Endothelial cell of umbilical vein (primary cell): ENCODE measurements around the gene DOP1A. TPM values are rescaled to one million over a fixed set of nuclear protein-coding genes. Genes with fewer than 3 reads are reported as not detected.

ENCODE experiments used
- BruUV-seq: library from RNA; stranded (reverse); fragments of 400-500 nt; replicated peaks from 2 replicates; lab custom pipeline; 2021; lab: Mats Ljungman, UMichigan
- CTCF ChIA-PET: fragments of 300-600, 350-600 bp; sonication (Branson Sonifier 250); formaldehyde crosslinking; loops from one replicate; lab custom pipeline; 2021; ENCODE audit warnings: antibody characterized with exemption, inconsistent platforms; lab: Charles Lee
- POLR2A ChIA-PET: fragments of 300-600, 350-600 bp; sonication (Branson Sonifier 250); formaldehyde crosslinking; loops from one replicate; lab custom pipeline; 2021; ENCODE audit warnings: antibody characterized with exemption, inconsistent platforms; lab: Charles Lee
- DNase-seq: peaks from one replicate; pipeline ENCODE4 v3.0.0-alpha.2; 2011; ENCODE audit warnings: low read depth, low spot score
- FAIRE-seq: peaks from 2 replicates; lab custom pipeline; 2011; peaks lifted over from hg19 to GRCh38; lab: Jason Lieb, UNC
- H2AFZ ChIP-seq: 2 replicates; pipeline ENCODE4 v1.6.0; 2012; ENCODE audit warnings: low read depth, low read length, control low read depth, inconsistent platforms
- H3K27ac ChIP-seq: 2 replicates; pipeline ENCODE4 v1.5.1; 2011; ENCODE audit warnings: low read depth, mild to moderate bottlenecking, control low read depth, low read length, moderate library complexity; ENCODE audit not compliant: insufficient read depth
- H3K27me3 ChIP-seq, 2 experiments: 2 replicates each; pipeline versions ENCODE4 v1.6.0 to v1.6.1; 2011; ENCODE audit warnings: low read length in 2 of 2, mixed read lengths in 1 of 2; ENCODE audit not compliant: control insufficient read depth in 2 of 2, insufficient read depth in 2 of 2
- H3K36me3 ChIP-seq, 2 experiments: 2 replicates in 1 of 2; 3 replicates in 1 of 2; pipeline ENCODE4 v1.5.1; 2011; ENCODE audit warnings: low read length in 2 of 2, mild to moderate bottlenecking in 1 of 2, moderate library complexity in 1 of 2; ENCODE audit not compliant: control insufficient read depth in 2 of 2, insufficient read depth in 2 of 2; ENCODE audit errors: extremely low read depth in 1 of 2
- H3K4me1 ChIP-seq: 3 replicates; pipeline ENCODE4 v1.5.1; 2011; ENCODE audit warnings: mild to moderate bottlenecking, low read length; ENCODE audit not compliant: control insufficient read depth, insufficient read depth; ENCODE audit errors: extremely low read depth
- H3K4me2 ChIP-seq: 2 replicates; pipeline ENCODE4 v1.6.1; 2011; ENCODE audit warnings: low read length, control low read depth, mixed read lengths; ENCODE audit not compliant: insufficient read depth
- H3K4me3 ChIP-seq, 3 experiments: fragments of 200-600 bp in 1 of 3; sonication (generic), shearing (Covaris generic) in 1 of 3; replicated peaks in 1 of 3; 2 replicates each; pipeline ENCODE4 v1.5.1; 2011 to 2016; ENCODE audit warnings: control low read depth in 3 of 3, low read length in 3 of 3, mild to moderate bottlenecking in 2 of 3, inconsistent platforms in 1 of 3, low read depth in 1 of 3, moderate library complexity in 1 of 3; ENCODE audit not compliant: insufficient read depth in 1 of 3
- H3K79me2 ChIP-seq: 2 replicates; pipeline ENCODE4 v1.6.0; 2012; ENCODE audit warnings: low read length, inconsistent platforms; ENCODE audit not compliant: control insufficient read depth, insufficient read depth
- H3K9ac ChIP-seq: replicated peaks from 2 replicates; pipeline ENCODE3; 2011; ENCODE audit warnings: low read length, control low read depth; ENCODE audit not compliant: insufficient read depth; ENCODE audit errors: extremely low read depth
- H3K9me1 ChIP-seq: replicated peaks from 3 replicates; pipeline ENCODE4 v1.6.0; 2011; ENCODE audit warnings: mild to moderate bottlenecking, low read length; ENCODE audit not compliant: control insufficient read depth, insufficient read depth; ENCODE audit errors: extremely low read depth
- H3K9me3 ChIP-seq: replicated peaks from 2 replicates; pipeline ENCODE4 v1.5.1; 2012; ENCODE audit warnings: low read length, inconsistent platforms; ENCODE audit not compliant: control insufficient read depth, insufficient read depth
- H4K20me1 ChIP-seq: replicated peaks from 2 replicates; pipeline ENCODE3; 2011; ENCODE audit warnings: mild to moderate bottlenecking, low read length; ENCODE audit not compliant: control insufficient read depth, insufficient read depth; ENCODE audit errors: extremely low read depth
- CTCF ChIP-seq, 2 donors: IDR thresholded peaks; 1 replicate in 1 of 2; 2 replicates in 1 of 2; pipeline ENCODE4 v1.5.1; 2011; ENCODE audit warnings: low read length in 2 of 2, mild to moderate bottlenecking in 2 of 2, moderate library complexity in 2 of 2, control low read depth in 1 of 2, inconsistent platforms in 1 of 2, low read depth in 1 of 2; ENCODE audit not compliant: insufficient read depth in 1 of 2; ENCODE audit errors: extremely low read depth in 1 of 2
- EZH2 ChIP-seq: IDR thresholded peaks from 2 replicates; pipeline ENCODE4 v1.6.1; 2012; ENCODE audit warnings: borderline replicate concordance, low read depth, mild to moderate bottlenecking, moderate library complexity, low read length, inconsistent platforms; ENCODE audit not compliant: severe bottlenecking
- FOS ChIP-seq: IDR thresholded peaks from 2 replicates; pipeline ENCODE4 v1.6.1; 2011; ENCODE audit warnings: mild to moderate bottlenecking, low read length, moderate library complexity, borderline replicate concordance; ENCODE audit not compliant: insufficient read depth
- GATA2 ChIP-seq: IDR thresholded peaks from 2 replicates; pipeline ENCODE4 v1.7.0; 2011; ENCODE audit warnings: low read depth, mild to moderate bottlenecking, moderate library complexity, mixed read lengths, low read length; ENCODE audit not compliant: insufficient read length, insufficient read depth
- JUN ChIP-seq: IDR thresholded peaks from 2 replicates; pipeline ENCODE4 v1.6.1; 2011; ENCODE audit warnings: borderline replicate concordance, low read depth; ENCODE audit not compliant: insufficient read length, insufficient read depth
- MYC ChIP-seq: IDR thresholded peaks from one replicate; pipeline ENCODE4 v1.6.1; 2011; ENCODE audit warnings: mild to moderate bottlenecking, low read depth, low read length
- POLR2A ChIP-seq: IDR thresholded peaks from 2 replicates; pipeline ENCODE4 v1.6.1; 2012; ENCODE audit warnings: low read depth, mild to moderate bottlenecking, control low read depth, low read length
- POLR2AphosphoS5 ChIP-seq: IDR thresholded peaks from 2 replicates; pipeline ENCODE4 v1.6.1; 2012; ENCODE audit warnings: low read depth, mild to moderate bottlenecking, control low read depth, low read length, moderate library complexity; ENCODE audit not compliant: insufficient read depth
- dilution Hi-C: fragments of 300-500 bp; cut with MboI; formaldehyde crosslinking; loops from one replicate; pipeline ENCODE4 v1.15.0; 2019; ENCODE audit warnings: low sequenced_read_pairs; ENCODE audit not compliant: extremely low pct_ligation_motif_present
- intact Hi-C: fragments of 100-400 bp; cut with micrococcal nuclease; formaldehyde crosslinking; loops from one replicate; pipeline ENCODE4 v1.10.0; 2022
- polyA plus RNA-seq, 4 experiments: library from polyadenylated mRNA; depleted of rRNA in 3 of 4; stranded (reverse) in 3 of 4; unstranded in 1 of 4; fragments of >200 nt; gene quantifications; 2 replicates each; pipeline versions ENCODE4 v1.2.1 to v1.2.3, GENCODE V29; 2011 to 2012; ENCODE audit warnings: missing spikeins in 1 of 4
- total RNA-seq: library from RNA; stranded (reverse); gene quantifications from 2 replicates; pipeline ENCODE4 v1.2.3, GENCODE V29; 2021
- TF ChIP-seq, protein P1 (sequence below): IDR thresholded peaks from 2 replicates; pipeline ENCODE4 v1.6.1; 2011; ENCODE audit not compliant: insufficient read depth, insufficient read length

DOP1A gene
- total and polyA plus RNA-seq, 2 donors (not counting 3 experiments of a cell fraction or from before 2014, with no cell fraction given): 6.3 to 12.3 TPM

- TF ChIP-seq MYC (no peak), GATA2 (no peak), EZH2 (no peak), CTCF (IDR thresholded peaks at IDR 0.05; ENCODE audit: extremely low read depth in 1 of 2, insufficient read depth in 1 of 2, low read depth in 1 of 2, low read length in 2 of 2) (no peak), POLR2AphosphoS5 (no peak), FOS (no peak), JUN (no peak), POLR2A (no peak)
- TF ChIP-seq, protein P1, sequence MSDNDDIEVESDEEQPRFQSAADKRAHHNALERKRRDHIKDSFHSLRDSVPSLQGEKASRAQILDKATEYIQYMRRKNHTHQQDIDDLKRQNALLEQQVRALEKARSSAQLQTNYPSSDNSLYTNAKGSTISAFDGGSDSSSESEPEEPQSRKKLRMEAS: no peak
- H3K4me2 ChIP-seq: no peak overlapping the region
- H3K27ac ChIP-seq: no peak overlapping the region
- dilution Hi-C loops (loop anchor here (25.0 kb wide), 1 partner anchor 295 kb away; the partner anchor contains the start of gene PRSS35), intact Hi-C loops (no loop called here)
- no peaks in the 10 kb centered on the region for H3K36me3 ChIP-seq
- H4K20me1 ChIP-seq: no peaks in the 10 kb centered on the region
- no peak overlapping the region for H3K9ac ChIP-seq
- H3K9me1 ChIP-seq: no peaks in the 10 kb centered on the region
- no TSS peak for BruUV-seq
- H2AFZ ChIP-seq: no peak overlapping the region
- H3K4me3 ChIP-seq: no peak overlapping the region
- CTCF ChIA-PET: interaction anchor here (0.7 to 13.1 kb wide), 9 partner anchors 13 to 319 kb away, joined by 3 to 431 read pairs (median 16); partner anchors contain the start of genes DOP1A, PGM3, PRSS35 and RWDD2A
- FAIRE-seq: no peak
- POLR2A ChIA-PET: no interaction called here
- DNase-seq: no peak
- H3K4me1 ChIP-seq: no peaks in the 10 kb centered on the region
- H3K27me3 ChIP-seq: no peaks in the 10 kb centered on the region
- no peaks in the 10 kb centered on the region for H3K9me3 ChIP-seq
- no peaks in the 10 kb centered on the region for H3K79me2 ChIP-seq
These were observed 149.3 kb downstream of the DOP1A start for GRCh38 chr6:83216806-83217205.

Other genes with a start within 250 kb of the DOP1A start
- 6.2 and 7.6 TPM in 2 replicates for gene UBE3D, start 1.8 kb upstream of the DOP1A start, total RNA-seq
- 1.3 and 1.9 TPM in 2 replicates for gene UBE3D, start 1.8 kb upstream of the DOP1A start, polyA plus RNA-seq
- 70.7 and 74.8 TPM in 2 replicates for gene PGM3, start 125.6 kb downstream of the DOP1A start, total RNA-seq
- gene PGM3, start 125.6 kb downstream of the DOP1A start, polyA plus RNA-seq: 16.3 and 19.8 TPM in 2 replicates
- gene RWDD2A, start 125.7 kb downstream of the DOP1A start, total RNA-seq: 4.3 and 4.5 TPM in 2 replicates
- 2.9 and 3.2 TPM in 2 replicates for gene RWDD2A, start 125.7 kb downstream of the DOP1A start, polyA plus RNA-seq